Tibial artery (tissue), 4 donors: ENCODE results near the gene TAS1R1.
A peak's percentile ranks its signal among the peaks of the same experiment; 100 is the strongest.

Experiments
- DNase-seq, 2 donors: peaks; one replicate each; pipeline ENCODE4 v3.0.0-alpha.2; 2019
- H3K27ac ChIP-seq, 2 donors: fragments of 200-600 bp; sonication (generic) in 1 of 2; 1 replicate in 1 of 2; 2 replicates in 1 of 2; pipeline ENCODE4 v1.5.1; 2018 to 2019; ENCODE audit warnings: mild to moderate bottlenecking in 1 of 2
- H3K27me3 ChIP-seq, 2 donors: fragments of 200-600 bp; sonication (generic) in 1 of 2; one replicate each; pipeline versions ENCODE4 v1.5.1 to v1.6.0; 2016 to 2019
- H3K36me3 ChIP-seq, 3 donors: fragments of 200-600 bp; sonication (generic) in 2 of 3; one replicate each; pipeline ENCODE4 v1.5.1; 2016 to 2019; ENCODE audit warnings: mild to moderate bottlenecking in 2 of 3
- H3K4me1 ChIP-seq, 4 donors: fragments of 200-600 bp; sonication (generic) in 2 of 4; 1 replicate in 3 of 4; 2 replicates in 1 of 4; pipeline ENCODE4 v1.5.1; 2016 to 2019
- H3K4me3 ChIP-seq, 2 donors: fragments of 200-600 bp; sonication (generic) in 1 of 2; 1 replicate in 1 of 2; 2 replicates in 1 of 2; pipeline ENCODE4 v1.5.1; 2018 to 2019; ENCODE audit warnings: mild to moderate bottlenecking in 2 of 2
- H3K9me3 ChIP-seq, 3 donors: fragments of 200-600 bp; sonication (generic) in 1 of 3; one replicate each; pipeline ENCODE4 v1.5.1; 2016 to 2019
- intact Hi-C: fragments of 100-400 bp; cut with DNase I; formaldehyde crosslinking; loops from one replicate; pipeline ENCODE4 v1.15.0; 2023; ENCODE audit warnings: low total_unique reads
- TF ChIP-seq, protein P1 (sequence below), 2 experiments: fragments of 200-600 bp in 1 of 2; fragments of 450-650 bp in 1 of 2; IDR thresholded peaks; one replicate each; pipeline ENCODE4 v1.5.1; 2017 to 2019; ENCODE audit warnings: antibody characterized with exemption in 2 of 2, mild to moderate bottlenecking in 1 of 2, moderate library complexity in 1 of 2

Gene TAS1R1

DNA sequence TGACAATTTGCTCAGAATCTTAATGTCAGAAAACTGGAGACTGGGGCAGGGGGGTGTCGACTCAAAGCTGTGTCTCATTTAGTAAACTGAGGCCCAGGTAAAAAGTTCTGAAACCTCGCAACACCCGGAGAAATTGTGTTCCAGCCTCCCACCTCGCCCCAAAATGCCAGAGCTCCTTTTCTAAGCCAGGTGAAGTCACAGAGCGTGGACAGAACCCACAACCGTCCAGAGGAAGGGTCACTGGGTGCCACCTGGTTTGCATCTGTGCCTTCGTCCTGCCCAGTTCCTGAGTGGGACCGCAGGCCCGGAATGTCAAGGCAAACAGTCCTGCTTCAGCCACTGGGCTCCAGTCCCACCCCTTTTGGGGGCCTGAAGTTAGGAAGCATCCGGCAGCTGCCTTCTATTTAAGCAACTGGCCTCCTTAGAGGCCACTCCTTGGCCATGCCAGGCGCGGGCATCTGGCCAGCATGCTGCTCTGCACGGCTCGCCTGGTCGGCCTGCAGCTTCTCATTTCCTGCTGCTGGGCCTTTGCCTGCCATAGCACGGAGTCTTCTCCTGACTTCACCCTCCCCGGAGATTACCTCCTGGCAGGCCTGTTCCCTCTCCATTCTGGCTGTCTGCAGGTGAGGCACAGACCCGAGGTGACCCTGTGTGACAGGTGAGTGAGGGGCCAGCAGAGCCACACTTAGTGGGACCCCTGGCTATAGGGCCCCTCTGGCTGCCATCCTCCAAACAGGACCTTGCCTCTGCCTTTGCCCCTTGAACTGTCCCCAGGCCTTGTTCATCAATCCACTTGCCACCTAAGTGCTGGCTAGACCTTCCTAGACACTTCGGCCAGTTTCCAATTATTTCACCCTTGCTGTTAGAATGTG is at the start of gene TAS1R1:
Gene TAS1R1, plus strand, starts transcription at position 401 of the 872 bp plus-strand sequence. Its CDS starts 67 bp downstream, at position 468.
- Histone ChIP-seq H3K27ac (peak within 1 kb of the TSS; percentile 77 to 86), H3K4me1 (peaks cover 0 to 27% (median 23%) of the 10 kb centered on the region in 4 donors), H3K27me3 (no peaks in the 10 kb centered on the region), H3K9me3 (no peaks in the 10 kb centered on the region), H3K36me3 (peaks cover 5 to 15% (median 10%) of the 10 kb centered on the region in 3 donors), H3K4me3 (peak within 1 kb of the TSS; percentile 85 to 100)
- intact Hi-C loops: loop anchor here (10.0 kb wide), 1 partner anchor 70 kb away; no protein-coding TSS in a partner anchor
- DNase-seq: peak; percentile 48 to 87
- TF ChIP-seq, protein P1, sequence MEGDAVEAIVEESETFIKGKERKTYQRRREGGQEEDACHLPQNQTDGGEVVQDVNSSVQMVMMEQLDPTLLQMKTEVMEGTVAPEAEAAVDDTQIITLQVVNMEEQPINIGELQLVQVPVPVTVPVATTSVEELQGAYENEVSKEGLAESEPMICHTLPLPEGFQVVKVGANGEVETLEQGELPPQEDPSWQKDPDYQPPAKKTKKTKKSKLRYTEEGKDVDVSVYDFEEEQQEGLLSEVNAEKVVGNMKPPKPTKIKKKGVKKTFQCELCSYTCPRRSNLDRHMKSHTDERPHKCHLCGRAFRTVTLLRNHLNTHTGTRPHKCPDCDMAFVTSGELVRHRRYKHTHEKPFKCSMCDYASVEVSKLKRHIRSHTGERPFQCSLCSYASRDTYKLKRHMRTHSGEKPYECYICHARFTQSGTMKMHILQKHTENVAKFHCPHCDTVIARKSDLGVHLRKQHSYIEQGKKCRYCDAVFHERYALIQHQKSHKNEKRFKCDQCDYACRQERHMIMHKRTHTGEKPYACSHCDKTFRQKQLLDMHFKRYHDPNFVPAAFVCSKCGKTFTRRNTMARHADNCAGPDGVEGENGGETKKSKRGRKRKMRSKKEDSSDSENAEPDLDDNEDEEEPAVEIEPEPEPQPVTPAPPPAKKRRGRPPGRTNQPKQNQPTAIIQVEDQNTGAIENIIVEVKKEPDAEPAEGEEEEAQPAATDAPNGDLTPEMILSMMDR (IDR thresholded peaks at IDR 0.05): no peak

DNA sequence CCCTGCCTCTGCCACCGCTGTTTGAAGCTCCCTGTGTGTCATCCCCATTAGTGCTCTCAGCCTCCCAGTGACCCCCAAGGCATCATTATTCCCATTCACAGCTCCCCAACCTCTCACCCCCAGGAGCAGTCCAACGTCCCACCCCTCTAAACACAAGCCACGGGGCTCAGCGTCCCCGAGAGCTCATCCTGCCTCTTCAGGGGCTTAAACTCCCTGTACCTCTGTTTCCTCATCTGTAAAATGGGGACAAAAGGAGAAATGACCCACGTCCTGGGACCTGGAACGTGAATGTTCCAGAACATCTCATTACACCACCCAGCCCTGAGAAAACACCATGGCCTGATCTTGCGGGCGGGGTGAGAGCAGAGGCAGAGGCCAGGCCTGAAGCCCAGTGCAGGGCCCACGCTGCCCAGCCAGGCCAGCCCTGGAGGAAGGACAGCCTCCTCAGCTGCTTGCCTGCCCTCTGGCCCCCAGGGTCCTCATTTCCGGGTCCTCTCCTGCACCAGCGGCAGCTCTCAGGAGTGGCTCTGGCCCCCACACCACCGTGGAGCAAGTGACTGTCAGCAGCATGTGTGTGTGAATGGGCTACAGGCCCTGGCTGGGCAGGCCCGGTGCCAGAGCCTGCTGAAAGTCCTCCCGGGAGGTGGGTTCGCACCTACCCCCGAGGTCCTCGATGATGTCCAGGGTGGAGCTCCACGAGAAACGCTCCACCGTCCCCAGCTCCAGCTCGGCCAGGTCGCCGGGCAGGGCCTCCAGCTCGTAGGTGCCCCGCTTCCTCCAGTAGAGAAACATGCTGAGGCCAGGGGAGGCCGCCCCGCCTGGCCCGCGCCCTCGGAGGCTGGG is 49.5 kb upstream of the TAS1R1 start:
- Histone ChIP-seq H3K27ac (no peak overlapping the region), H3K36me3 (no peaks in the 10 kb centered on the region), H3K9me3 (no peaks in the 10 kb centered on the region), H3K4me1 (peaks cover 5 to 39% (median 30%) of the 10 kb centered on the region in 4 donors), H3K4me3 (no peak overlapping the region), H3K27me3 (peaks cover 0 to 17% of the 10 kb centered on the region in 2 donors)
- no peak for DNase-seq
- intact Hi-C loops: no loop called here
- TF ChIP-seq, protein P1 (IDR thresholded peaks at IDR 0.05): no peak

DNA sequence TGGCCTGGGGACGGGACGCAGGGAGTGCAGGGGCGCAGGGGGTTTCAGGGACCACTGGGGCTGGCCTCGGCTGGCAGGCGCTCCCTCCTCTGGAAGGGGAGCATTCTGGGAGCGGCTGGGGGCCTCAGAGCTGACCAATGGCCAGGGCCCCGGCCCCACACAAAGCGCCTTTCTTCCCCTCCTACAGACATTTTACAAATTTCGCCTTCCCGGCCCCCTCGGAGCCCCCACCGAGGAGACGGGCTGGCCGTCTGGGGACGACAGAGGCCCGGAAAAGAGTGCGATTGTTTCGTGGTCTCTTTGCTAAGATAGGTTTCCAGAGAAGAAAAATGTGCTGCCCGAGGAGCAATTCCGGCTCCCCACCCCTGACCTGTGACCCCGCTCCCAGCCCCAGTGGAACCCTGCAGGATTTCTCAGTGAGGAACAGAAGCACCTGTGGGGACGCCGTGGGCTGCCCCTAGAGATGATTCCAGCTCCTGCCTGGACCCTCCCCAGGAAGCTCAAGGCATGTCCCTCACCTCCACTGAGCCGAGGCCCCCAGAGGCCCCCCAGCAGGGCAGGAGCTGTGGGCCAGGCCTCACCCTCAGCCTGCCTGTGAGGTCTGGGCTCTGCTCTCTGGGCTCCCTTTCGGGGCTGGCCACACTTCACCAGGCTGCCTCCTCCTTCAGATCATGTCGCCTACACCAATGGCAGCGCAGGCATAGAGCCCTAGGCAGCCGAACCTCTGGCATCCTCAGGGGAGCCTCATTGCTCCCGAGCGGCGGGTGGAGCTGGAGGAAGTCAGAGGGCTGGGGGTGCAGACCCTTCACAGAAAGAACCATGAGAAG is 48.7 kb upstream of the TAS1R1 start:
- no peak overlapping the region for H3K4me3 ChIP-seq
- TF ChIP-seq, protein P1 (IDR thresholded peaks at IDR 0.05): no peak
- no peak for DNase-seq
- no peak overlapping the region for H3K27ac ChIP-seq
- H3K9me3 ChIP-seq: no peaks in the 10 kb centered on the region
- no peaks in the 10 kb centered on the region for H3K36me3 ChIP-seq
- H3K4me1 ChIP-seq: peaks cover 5 to 31% (median 22%) of the 10 kb centered on the region in 4 donors
- H3K27me3 ChIP-seq: peaks cover 0 to 17% of the 10 kb centered on the region in 2 donors
- intact Hi-C loops: no loop called here

DNA sequence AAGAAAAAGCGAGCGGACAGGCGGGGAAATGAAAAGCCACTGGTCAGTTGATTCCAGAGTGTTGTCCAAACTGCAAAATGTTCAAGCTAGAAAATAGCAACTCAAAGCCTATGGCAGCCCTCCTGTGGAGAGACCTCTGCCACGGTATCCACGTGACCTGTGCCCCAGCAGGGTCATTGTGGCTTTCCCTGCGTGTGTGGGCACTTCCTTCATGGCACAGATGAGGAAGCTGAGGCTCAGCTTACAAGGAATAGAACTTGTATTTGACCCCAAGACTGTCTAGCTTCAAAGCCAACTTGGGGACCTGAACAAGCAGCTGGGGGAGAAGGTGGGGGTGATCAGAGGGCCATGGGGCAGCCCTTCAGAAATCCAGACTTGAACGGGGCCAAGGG is 48.1 kb upstream of the TAS1R1 start:
- Histone ChIP-seq H3K4me1 (peaks cover 5 to 25% (median 16%) of the 10 kb centered on the region in 4 donors), H3K27ac (no peak overlapping the region), H3K9me3 (no peaks in the 10 kb centered on the region), H3K36me3 (no peaks in the 10 kb centered on the region), H3K27me3 (peaks cover 0 to 17% of the 10 kb centered on the region in 2 donors), H3K4me3 (no peak overlapping the region)
- TF ChIP-seq, protein P1 (IDR thresholded peaks at IDR 0.05): no peak
- intact Hi-C loops: no loop called here
- DNase-seq: no peak

DNA sequence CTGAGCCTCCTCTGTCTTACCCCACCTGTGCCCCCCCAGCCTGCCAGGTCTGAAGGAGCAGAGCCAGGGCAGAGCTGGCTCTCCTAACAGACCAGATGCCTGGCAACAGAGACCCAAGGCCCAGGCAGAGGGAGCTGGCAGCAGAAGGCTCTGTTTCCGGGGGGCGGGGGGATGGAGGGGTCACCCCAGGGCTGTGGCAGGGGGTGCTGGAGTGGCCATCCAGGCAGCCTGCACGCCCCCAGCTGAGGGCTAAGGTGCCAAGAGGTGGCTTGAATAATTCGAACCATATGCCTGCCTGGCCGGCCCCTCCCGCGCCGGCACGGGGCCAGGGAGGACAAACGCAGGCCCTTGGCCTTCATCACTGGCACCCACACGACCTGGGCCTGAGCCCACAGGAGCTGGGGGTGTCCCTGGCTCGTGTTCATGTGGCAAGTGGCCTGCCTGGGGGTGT is 47.6 kb upstream of the TAS1R1 start:
- H3K36me3 ChIP-seq: no peaks in the 10 kb centered on the region
- no peak overlapping the region for H3K27ac ChIP-seq
- peaks cover 0 to 17% of the 10 kb centered on the region in 2 donors for H3K27me3 ChIP-seq
- peaks cover 3 to 24% (median 11%) of the 10 kb centered on the region in 4 donors for H3K4me1 ChIP-seq
- no peak overlapping the region for H3K4me3 ChIP-seq
- intact Hi-C loops: no loop called here
- no peaks in the 10 kb centered on the region for H3K9me3 ChIP-seq
- DNase-seq: no peak
- TF ChIP-seq, protein P1 (IDR thresholded peaks at IDR 0.05): no peak
